KOPT-K1 (cell line): ENCODE results near the gene PIR.

ENCODE experiments used
- H3K27ac ChIP-seq: fragments of 200-600 bp; sonication (generic); 2 replicates; pipeline ENCODE4 v1.5.1; 2016; ENCODE audit warnings: antibody characterized with exemption, mild to moderate bottlenecking, low read depth, low read length; ENCODE audit not compliant: poor library complexity, severe bottlenecking
- H3K36me3 ChIP-seq: fragments of 200-600 bp; sonication (generic); 2 replicates; pipeline ENCODE4 v1.5.1; 2017; ENCODE audit warnings: antibody characterized with exemption, mild to moderate bottlenecking, low read length, moderate library complexity; ENCODE audit not compliant: insufficient read depth
- H3K9me3 ChIP-seq: fragments of 200-600 bp; sonication (generic); 2 replicates; pipeline ENCODE4 v1.5.1; 2017; ENCODE audit warnings: antibody characterized with exemption, low read length, mild to moderate bottlenecking; ENCODE audit not compliant: insufficient read depth, poor library complexity, severe bottlenecking

Gene PIR

GRCh38 chrX:15366506-15367352 lies 126.4 kb downstream of the PIR start:
- no peaks in the 10 kb centered on the region for H3K9me3 ChIP-seq
- H3K27ac ChIP-seq, result no peak overlapping the region
- no peaks in the 10 kb centered on the region for H3K36me3 ChIP-seq

GRCh38 chrX:15359701-15360100 lies 133.4 kb downstream of the PIR start:
- H3K27ac ChIP-seq, result no peak overlapping the region
- no peaks in the 10 kb centered on the region for H3K9me3 ChIP-seq
- H3K36me3 ChIP-seq, result no peaks in the 10 kb centered on the region

DNA sequence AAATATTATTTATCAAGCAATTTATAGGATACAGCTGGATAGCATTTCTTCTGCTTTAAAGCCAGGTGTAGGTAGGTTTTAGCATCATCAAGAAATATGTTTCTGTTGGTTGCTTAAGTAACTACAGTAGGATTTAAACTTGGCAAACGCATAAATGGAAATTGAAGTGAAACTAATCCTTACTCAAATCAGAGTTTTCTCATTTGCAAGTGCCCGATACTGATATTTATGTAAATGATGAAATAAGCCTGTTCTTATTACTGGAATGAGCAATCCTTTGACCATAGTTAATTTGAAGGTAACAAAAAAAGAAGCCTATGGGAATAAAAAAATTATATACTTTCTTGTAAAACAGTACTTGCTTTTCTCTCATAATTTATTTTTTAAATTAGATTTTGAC lies 134.6 kb downstream of the PIR start:
- Histone ChIP-seq H3K27ac (no peak overlapping the region), H3K36me3 (no peaks in the 10 kb centered on the region), H3K9me3 (no peaks in the 10 kb centered on the region)

DNA sequence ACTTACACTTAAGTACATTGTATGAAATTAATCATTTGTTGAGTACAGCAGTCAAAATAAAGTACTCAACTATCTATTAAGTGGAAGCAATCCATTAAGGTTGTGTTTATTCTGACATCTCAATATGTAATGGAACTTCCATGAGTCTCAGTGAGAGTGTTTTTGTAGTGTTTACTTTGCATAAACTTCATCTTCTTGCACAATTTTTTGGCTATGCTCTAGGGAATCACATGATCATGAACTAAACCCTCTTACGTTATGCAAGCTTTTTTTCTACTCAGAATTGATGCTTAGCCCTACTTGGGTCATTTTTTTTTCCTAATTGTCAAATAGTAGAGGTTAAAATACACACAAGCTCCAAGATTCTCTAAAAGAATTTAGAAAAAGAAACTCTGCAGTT lies 136.7 kb downstream of the PIR start:
- Histone ChIP-seq H3K36me3 (no peaks in the 10 kb centered on the region), H3K9me3 (no peaks in the 10 kb centered on the region), H3K27ac (no peak overlapping the region)

- no peaks in the 10 kb centered on the region for H3K9me3 ChIP-seq
- no peak overlapping the region for H3K27ac ChIP-seq
- H3K36me3 ChIP-seq, result no peaks in the 10 kb centered on the region
Observed at GRCh38 chrX:15350329-15350996, 142.7 kb downstream of the PIR start.

GRCh38 chrX:15349046-15349445 lies 144.1 kb downstream of the PIR start:
- Histone ChIP-seq H3K27ac (no peak overlapping the region), H3K9me3 (no peaks in the 10 kb centered on the region), H3K36me3 (no peaks in the 10 kb centered on the region)

- Histone ChIP-seq H3K36me3 (no peaks in the 10 kb centered on the region), H3K9me3 (no peaks in the 10 kb centered on the region), H3K27ac (no peak overlapping the region)
Observed at GRCh38 chrX:15345976-15346375, 147.2 kb downstream of the PIR start.

GRCh38 chrX:15344106-15344505 lies 149.0 kb downstream of the PIR start:
- Histone ChIP-seq H3K27ac (no peak overlapping the region), H3K9me3 (no peaks in the 10 kb centered on the region), H3K36me3 (no peaks in the 10 kb centered on the region)

DNA sequence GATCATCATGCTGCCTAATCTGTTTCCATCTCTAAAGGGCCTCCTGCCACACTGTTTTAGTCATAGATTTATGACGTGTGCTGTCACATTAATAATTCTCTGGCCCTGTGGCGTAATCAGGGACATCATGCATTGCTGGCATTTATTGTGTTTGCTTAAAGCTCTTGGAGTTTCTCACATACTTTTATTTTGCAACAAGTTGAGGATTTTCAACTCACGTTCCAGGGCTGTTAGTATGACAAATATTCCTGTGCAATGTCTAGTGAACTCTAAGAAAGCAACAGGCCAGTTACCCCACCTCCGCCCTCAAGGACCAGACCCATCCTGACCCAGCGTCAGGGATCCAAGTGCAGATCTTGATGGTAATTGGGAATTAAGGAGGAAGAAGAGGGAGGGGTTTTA lies 150.1 kb downstream of the PIR start:
- Histone ChIP-seq H3K36me3 (no peaks in the 10 kb centered on the region), H3K9me3 (no peaks in the 10 kb centered on the region), H3K27ac (no peak overlapping the region)

- Histone ChIP-seq H3K9me3 (no peaks in the 10 kb centered on the region), H3K27ac (no peak overlapping the region), H3K36me3 (no peaks in the 10 kb centered on the region)
Observed at GRCh38 chrX:15340867-15341266, 152.3 kb downstream of the PIR start.

- H3K27ac ChIP-seq, result no peak overlapping the region
- no peaks in the 10 kb centered on the region for H3K9me3 ChIP-seq
Observed at GRCh38 chrX:15336023-15336413, 157.1 kb downstream of the PIR start.

DNA sequence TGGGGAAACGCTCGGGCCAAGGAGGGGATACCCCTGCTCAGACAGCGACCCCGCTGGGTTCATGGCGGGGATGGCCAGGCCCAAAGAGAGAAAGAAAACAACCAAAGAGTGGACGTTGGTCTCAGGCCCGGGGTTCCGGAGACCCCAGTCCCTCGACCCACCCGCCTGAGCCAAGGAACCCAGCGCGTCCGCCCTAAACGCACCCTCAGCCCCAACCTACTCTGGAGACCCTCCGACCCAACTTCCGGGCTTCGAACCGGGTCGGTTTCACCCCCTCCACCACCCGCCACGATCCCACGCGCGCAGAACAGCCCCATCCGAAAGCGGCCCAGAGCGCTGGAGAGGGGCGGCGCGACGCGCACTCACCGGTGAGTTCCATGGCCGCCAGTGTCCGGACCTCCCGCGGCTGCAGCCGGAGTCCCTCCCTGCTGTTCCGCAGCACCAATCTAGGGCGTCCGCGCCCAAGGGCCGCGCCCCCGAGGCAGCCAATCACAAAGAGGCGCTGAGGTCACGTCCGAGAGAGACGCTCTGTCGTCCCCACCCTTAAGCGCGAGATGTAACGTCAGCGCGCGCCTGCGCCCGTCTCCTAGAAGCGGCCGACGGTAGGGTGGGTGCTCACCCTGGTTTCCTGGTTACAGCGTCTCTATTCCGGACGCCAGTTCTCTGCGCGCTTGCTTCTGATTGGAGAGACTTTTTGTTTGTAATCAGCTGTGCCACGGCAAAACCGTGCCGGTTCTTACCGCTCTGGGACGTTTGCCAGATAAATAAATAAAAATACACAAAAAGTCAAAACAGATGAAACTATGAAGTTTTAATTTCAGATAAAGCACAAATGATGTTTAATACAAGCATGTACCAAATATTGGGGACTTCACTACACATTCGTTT lies 157.8 kb downstream of the PIR start, which contains the start of gene PIGA:
PIGA (minus strand) TSS at position 389 of the 888 bp plus-strand sequence. CDS start 3,593 bp downstream, outside the sequence.
- H3K27ac ChIP-seq, result peak within 1 kb of the TSS; percentile 65
- no peaks in the 10 kb centered on the region for H3K9me3 ChIP-seq
- H3K36me3 ChIP-seq, result peaks cover 29% of the 10 kb centered on the region

More at GRCh38 chrX:15336023-15336413, 157.1 kb downstream of the PIR start:
- peaks cover 22% of the 10 kb centered on the region for H3K36me3 ChIP-seq
